ENCODE results near the gene TGM3. TPM values are rescaled to one million over a fixed set of nuclear protein-coding genes. Genes with fewer than 3 reads are reported as not detected.

Gene TGM3
- total RNA-seq, 1 experiment from 2014 or later: not detected

- TF ChIP-seq CTCF (IDR thresholded peaks at IDR 0.05 in 2 of 3, conservative IDR thresholded peaks at IDR 0.05 in 1 of 3; ENCODE audit: borderline replicate concordance in 1 of 3, insufficient read depth in 1 of 3, low read depth in 2 of 3, low read length in 2 of 3) (no peak), JUND (IDR thresholded peaks at IDR 0.05) (no peak), FOSL1 (IDR thresholded peaks at IDR 0.05; ENCODE audit: low read depth) (no peak)
Measured at GRCh38 chr20:2337142-2337541, 41.3 kb downstream of the TGM3 start (continued).

- POLR2A ChIA-PET: no interaction called here
- Histone ChIP-seq H3K79me2 (ENCODE audit: insufficient read depth, low read length) (no peaks in the 10 kb centered on the region), H3K27ac (ENCODE audit: low read depth, low read length) (no peak overlapping the region), H3K36me3 (ENCODE audit: control insufficient read depth in 1 of 2, insufficient read depth in 2 of 2, low read length in 2 of 2) (no peaks in the 10 kb centered on the region), H3K4me1 (ENCODE audit: control insufficient read depth in 1 of 2, insufficient read depth in 2 of 2, low read length in 2 of 2) (no peaks in the 10 kb centered on the region), H4K20me1 (ENCODE audit: insufficient read depth) (no peaks in the 10 kb centered on the region), H3K9me3 (ENCODE audit: control insufficient read depth in 1 of 2, insufficient read depth in 1 of 2, low read depth in 1 of 2, low read length in 2 of 2) (no peaks in the 10 kb centered on the region), H3K9ac (ENCODE audit: low read length) (no peak overlapping the region), H2AFZ (ENCODE audit: low read depth, low read length, poor library complexity, severe bottlenecking) (no peak overlapping the region), H3K27me3 (ENCODE audit: insufficient read depth, low read length) (no peaks in the 10 kb centered on the region), H3K9me2 (ENCODE audit: insufficient read depth) (no peaks in the 10 kb centered on the region), H3K4me3 (replicated peaks in 1 of 2; ENCODE audit: low read depth in 1 of 2, low read length in 2 of 2) (no peak overlapping the region), H3K4me2 (ENCODE audit: low read length) (no peak overlapping the region)
- ATAC-seq (no peak), DNase-seq (ENCODE audit: low read depth, low spot score) (no peak)
- intact Hi-C loops (cut with micrococcal nuclease): no loop called here
- TF ChIP-seq ZNF274 (IDR thresholded peaks at IDR 0.05; ENCODE audit: low read depth, low read length) (no peak), REST (IDR thresholded peaks at IDR 0.05; ENCODE audit: low read depth) (no peak), CBX3 (IDR thresholded peaks at IDR 0.05; ENCODE audit: low read depth) (no peak), ELF1 (IDR thresholded peaks at IDR 0.05; ENCODE audit: borderline replicate concordance, low read depth) (no peak), TCF7L2 (IDR thresholded peaks at IDR 0.05; ENCODE audit: borderline replicate concordance, extremely low read depth, insufficient read depth, insufficient read length) (no peak), FOSL1 (IDR thresholded peaks at IDR 0.05; ENCODE audit: low read depth) (no peak), EZH2 (IDR thresholded peaks at IDR 0.05) (no peak), SIN3A (IDR thresholded peaks at IDR 0.05; ENCODE audit: low read depth) (no peak), JUND (IDR thresholded peaks at IDR 0.05) (no peak), EZH2phosphoT487 (IDR thresholded peaks at IDR 0.05; ENCODE audit: borderline replicate concordance) (no peak), MAX (IDR thresholded peaks at IDR 0.05) (no peak), ATF3 (IDR thresholded peaks at IDR 0.05) (no peak)
- CTCF ChIA-PET: no interaction called here
- RAD21 ChIA-PET (ENCODE audit: low non-redundant PET in 1 of 2, low total read pairs in 2 of 2, uncharacterized antibody in 2 of 2, unreplicated experiment in 2 of 2): interaction anchor here in 1 of 2 experiments (0.6 kb wide), 1 partner anchor 36 kb away, joined by 3 read pairs; no protein-coding TSS in a partner anchor
- BruUV-seq (replicated peaks): no TSS peak
Measured at GRCh38 chr20:2338411-2339066, 42.7 kb downstream of the TGM3 start.

Data from HCT116 (cell line).